Large intestine (tissue), 3 donors: Measurements from ENCODE around the gene LRRC8A. TPM values are rescaled to one million over a fixed set of nuclear protein-coding genes. Genes with fewer than 3 reads are reported as not detected.

Source experiments
- DNase-seq, 2 donors: peaks; one replicate each; pipeline versions ENCODE4 v3.0.0 to v3.0.0-alpha.2; 2013
- H3K27ac ChIP-seq: one replicate; pipeline ENCODE4 v1.5.1; 2013; ENCODE audit warnings: low read length
- H3K27me3 ChIP-seq: 2 replicates; pipeline ENCODE4 v1.6.1; 2013; ENCODE audit warnings: low read length; ENCODE audit not compliant: control insufficient read depth, insufficient read depth
- H3K36me3 ChIP-seq: 2 replicates; pipeline ENCODE4 v1.6.1; 2013; ENCODE audit warnings: low read length; ENCODE audit not compliant: control insufficient read depth, insufficient read depth
- H3K4me1 ChIP-seq: one replicate; pipeline ENCODE4 v1.6.1; 2013; ENCODE audit warnings: low read length; ENCODE audit not compliant: control insufficient read depth, insufficient read depth
- H3K4me3 ChIP-seq: one replicate; pipeline ENCODE4 v1.5.1; 2013; ENCODE audit warnings: low read length
- H3K9me3 ChIP-seq: one replicate; pipeline ENCODE4 v1.6.1; 2013; ENCODE audit warnings: mild to moderate bottlenecking, low read depth, low read length, moderate library complexity; ENCODE audit not compliant: control insufficient read depth
- WGBS: methylation state at CpG from one replicate; pipeline ENCODE4 v1.1.5; 2013; ENCODE audit warnings: low lambda C conversion rate; ENCODE audit not compliant: insufficient coverage; 5-methylcytosine and 5-hydroxymethylcytosine counted together
- polyA plus RNA-seq: library from polyadenylated mRNA; unstranded; fragments of 120-200 nt; gene quantifications from one replicate; pipeline ENCODE4 v1.2.1, GENCODE V29; 2013

Gene LRRC8A
- polyA plus RNA-seq, 1 donor, result 18.5 TPM

- Histone ChIP-seq H3K27ac (peak overlapping the region; percentile 68), H3K4me3 (no peak overlapping the region), H3K4me1 (peaks cover 13% of the 10 kb centered on the region), H3K27me3 (no peaks in the 10 kb centered on the region), H3K9me3 (peaks cover 3% of the 10 kb centered on the region), H3K36me3 (peaks cover 26% of the 10 kb centered on the region)
- DNase-seq, result peak; percentile 72 to 82
- no CpG with 5 or more reads among the region's 14 CpGs for WGBS
Observed at GRCh38 chr9:128919402-128920089, 37.6 kb downstream of the LRRC8A start.

DNA sequence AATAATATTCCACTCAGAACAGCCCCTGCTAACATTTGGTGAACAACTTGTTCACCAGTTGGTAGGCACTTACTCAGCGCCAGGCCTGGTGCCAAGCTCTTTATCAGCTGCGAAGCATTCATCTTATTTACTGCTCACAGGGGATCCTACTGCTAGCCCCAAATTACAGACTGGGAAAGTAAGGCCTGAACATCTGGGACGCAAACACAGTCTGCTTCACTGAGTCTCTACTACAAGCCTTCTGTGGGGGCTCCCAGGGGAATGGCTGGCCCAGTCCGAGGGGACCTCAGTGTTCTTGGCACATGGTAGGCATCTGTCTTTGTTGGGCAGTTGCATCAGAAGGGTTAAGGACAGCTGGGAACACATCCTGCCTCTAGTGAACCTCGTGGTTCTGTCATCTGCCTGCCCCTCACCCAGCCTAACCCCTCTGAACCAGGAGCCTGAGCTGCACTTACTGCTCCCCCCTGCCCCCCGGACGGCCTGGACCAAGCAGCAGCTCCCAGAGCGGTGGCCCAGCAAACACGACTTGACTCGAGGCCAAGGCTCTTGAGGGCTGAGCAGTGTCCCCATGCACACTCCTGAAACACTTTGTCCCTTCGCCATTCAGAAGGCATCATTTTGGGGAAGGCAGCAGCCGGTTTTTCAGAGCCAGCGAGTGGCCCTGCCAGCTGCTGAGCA lies 38.6 kb downstream of the LRRC8A start, which contains the start of gene PHYHD1:
TSS of gene PHYHD1 (plus strand) at position 602 of the 678 bp plus-strand sequence. CDS start 1,342 bp downstream, outside the sequence.
- peaks cover 20% of the 10 kb centered on the region for H3K36me3 ChIP-seq
- H3K9me3 ChIP-seq, result peaks cover 3% of the 10 kb centered on the region
- peaks cover 13% of the 10 kb centered on the region for H3K4me1 ChIP-seq
- peak within 1 kb of the TSS; percentile 79 for H3K4me3 ChIP-seq
- H3K27me3 ChIP-seq, result no peaks in the 10 kb centered on the region
- DNase-seq, result no peak
- WGBS, result no CpG with 5 or more reads among the region's 13 CpGs
- peak within 1 kb of the TSS; percentile 63 for H3K27ac ChIP-seq

DNA sequence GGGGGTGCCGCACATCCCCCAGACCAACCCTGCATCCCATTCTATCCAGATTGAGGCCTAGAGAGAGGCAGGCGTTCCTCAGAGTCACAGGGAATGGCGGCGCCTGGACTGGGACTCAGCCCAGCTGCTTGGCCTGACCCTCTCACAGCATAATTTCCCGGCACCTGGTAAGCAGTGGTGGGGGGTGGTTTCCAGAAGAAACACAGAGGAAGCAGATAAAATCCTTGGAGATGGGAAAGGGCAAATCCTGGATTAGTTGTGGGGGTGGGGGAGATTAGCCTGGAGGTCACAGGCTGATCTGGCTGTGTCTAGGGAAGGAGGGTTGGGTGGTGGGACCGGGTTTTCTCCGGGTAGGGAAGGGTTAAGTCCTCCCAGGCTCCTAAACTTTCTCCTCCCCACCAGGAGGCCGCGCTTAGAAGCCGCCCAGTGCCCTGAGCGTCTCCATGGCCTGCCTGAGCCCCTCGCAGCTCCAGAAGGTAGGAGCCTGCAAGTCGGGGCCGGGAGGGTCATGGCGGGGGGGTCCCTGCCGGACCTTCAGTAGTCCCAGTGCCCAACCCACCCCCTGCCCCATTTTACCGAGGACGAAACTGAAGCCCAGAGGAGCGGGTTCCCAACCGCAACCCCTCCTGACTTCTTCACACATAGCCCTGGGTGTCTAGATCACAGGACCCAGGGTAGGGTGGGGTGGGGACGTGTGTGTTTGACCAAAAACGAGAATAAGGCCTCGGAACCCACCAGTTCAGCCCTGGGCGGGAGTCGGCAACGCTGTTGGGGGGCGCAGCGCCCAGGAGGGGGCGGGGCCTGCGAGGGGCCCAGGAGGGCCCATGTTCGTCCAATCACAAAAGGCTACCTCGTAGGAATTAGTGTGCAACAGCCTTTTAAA lies 40.2 kb downstream of the LRRC8A start:
- Histone ChIP-seq H3K9me3 (no peaks in the 10 kb centered on the region), H3K4me1 (peaks cover 13% of the 10 kb centered on the region), H3K36me3 (peaks cover 6% of the 10 kb centered on the region), H3K27ac (peak overlapping the region; percentile 63), H3K4me3 (peak overlapping the region; percentile 79), H3K27me3 (no peaks in the 10 kb centered on the region)
- peak; percentile 34 to 73 for DNase-seq
- no CpG with 5 or more reads among the region's 32 CpGs for WGBS

DNA sequence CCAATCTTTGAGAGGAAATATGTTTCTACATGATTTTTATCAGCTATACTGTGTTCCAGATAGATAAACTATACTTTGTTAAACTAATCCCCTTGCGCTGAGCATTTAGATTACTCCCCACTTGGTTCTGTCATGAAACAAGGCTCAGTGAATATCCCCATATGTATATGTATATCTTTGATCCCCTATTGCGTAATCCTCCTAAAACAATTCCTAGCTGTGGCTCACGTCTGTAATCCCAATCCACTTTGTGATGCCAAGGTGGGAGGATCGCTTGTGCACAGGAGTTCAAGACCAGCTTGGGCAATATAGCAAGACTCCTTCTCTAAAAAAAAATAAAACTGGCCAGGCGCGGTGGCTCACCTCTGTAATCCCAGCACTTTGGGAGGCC lies 41.6 kb downstream of the LRRC8A start:
- no peaks in the 10 kb centered on the region for H3K36me3 ChIP-seq
- no peak overlapping the region for H3K4me3 ChIP-seq
- H3K27me3 ChIP-seq, result no peaks in the 10 kb centered on the region
- WGBS, result 100% methylated on average over 1 of the region's 6 CpGs
- H3K27ac ChIP-seq, result no peak overlapping the region
- H3K4me1 ChIP-seq, result peaks cover 13% of the 10 kb centered on the region
- DNase-seq, result no peak
- no peaks in the 10 kb centered on the region for H3K9me3 ChIP-seq

- Histone ChIP-seq H3K27me3 (no peaks in the 10 kb centered on the region), H3K36me3 (no peaks in the 10 kb centered on the region), H3K9me3 (no peaks in the 10 kb centered on the region), H3K27ac (no peak overlapping the region), H3K4me3 (no peak overlapping the region), H3K4me1 (no peaks in the 10 kb centered on the region)
- no CpG with 5 or more reads among the region's 10 CpGs for WGBS
- DNase-seq, result peak; percentile 29 to 39
Observed at GRCh38 chr9:128927731-128928411, 45.9 kb downstream of the LRRC8A start.

GRCh38 chr9:128928624-128929023 lies 46.7 kb downstream of the LRRC8A start:
- no peaks in the 10 kb centered on the region for H3K27me3 ChIP-seq
- no peak overlapping the region for H3K27ac ChIP-seq
- H3K4me3 ChIP-seq, result no peak overlapping the region
- no peaks in the 10 kb centered on the region for H3K36me3 ChIP-seq
- no peaks in the 10 kb centered on the region for H3K4me1 ChIP-seq
- no CpG with 5 or more reads among the region's 2 CpGs for WGBS
- H3K9me3 ChIP-seq, result no peaks in the 10 kb centered on the region
- DNase-seq, result no peak

GRCh38 chr9:128929560-128929959 lies 47.6 kb downstream of the LRRC8A start:
- Histone ChIP-seq H3K27ac (no peak overlapping the region), H3K27me3 (no peaks in the 10 kb centered on the region), H3K36me3 (no peaks in the 10 kb centered on the region), H3K4me1 (no peaks in the 10 kb centered on the region), H3K9me3 (no peaks in the 10 kb centered on the region), H3K4me3 (no peak overlapping the region)
- no peak for DNase-seq
- WGBS, result no CpG with 5 or more reads among the region's 4 CpGs

- Histone ChIP-seq H3K4me3 (no peak overlapping the region), H3K27me3 (no peaks in the 10 kb centered on the region), H3K27ac (no peak overlapping the region), H3K4me1 (no peaks in the 10 kb centered on the region), H3K36me3 (no peaks in the 10 kb centered on the region), H3K9me3 (no peaks in the 10 kb centered on the region)
- no peak for DNase-seq
- no CpG with 5 or more reads among the region's 5 CpGs for WGBS
Observed at GRCh38 chr9:128933731-128934130, 51.8 kb downstream of the LRRC8A start.

DNA sequence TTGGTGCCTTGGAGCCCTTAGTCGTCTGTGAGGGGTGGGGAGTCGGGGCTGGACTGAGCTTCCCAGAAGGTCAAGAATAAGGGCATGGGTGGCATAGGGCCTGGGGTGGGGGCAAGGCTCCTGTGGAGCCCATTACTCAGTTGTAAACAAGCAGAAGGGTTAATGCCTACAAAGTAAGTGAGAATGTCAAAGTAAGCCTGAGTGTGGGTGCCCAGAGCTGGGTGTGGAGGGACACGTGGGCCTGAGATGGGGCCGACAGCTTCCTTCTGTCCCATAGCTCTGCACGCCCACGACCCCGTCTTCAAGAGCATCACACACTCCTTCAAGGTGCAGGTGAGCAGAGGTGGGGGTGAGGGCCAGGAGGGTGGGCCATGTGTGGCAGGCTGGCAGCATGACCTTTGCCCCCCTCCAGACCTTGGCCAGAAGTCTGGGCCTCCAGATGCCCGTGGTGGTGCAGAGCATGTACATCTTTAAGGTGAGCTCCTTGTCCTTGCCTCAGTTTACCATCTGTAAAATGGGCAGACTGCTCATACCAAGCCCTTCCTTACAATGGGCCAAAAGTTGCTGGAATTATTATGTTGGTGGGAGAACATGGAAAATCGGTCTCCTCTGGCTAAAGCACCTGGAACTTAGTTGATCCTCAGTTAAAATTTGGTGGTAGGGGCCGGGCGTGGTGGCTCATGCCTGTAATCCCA lies 54.4 kb downstream of the LRRC8A start:
- Histone ChIP-seq H3K27ac (no peak overlapping the region), H3K27me3 (no peaks in the 10 kb centered on the region), H3K4me3 (no peak overlapping the region), H3K36me3 (no peaks in the 10 kb centered on the region), H3K4me1 (no peaks in the 10 kb centered on the region), H3K9me3 (no peaks in the 10 kb centered on the region)
- no peak for DNase-seq
- WGBS, result no CpG with 5 or more reads among the region's 11 CpGs
